22Rv1 (cell line): Measurements from ENCODE around the gene ZNF180.

Source experiments
- CTCF ChIP-seq: fragments of 450-650 bp; IDR thresholded peaks from 2 replicates; pipeline ENCODE4 v1.5.1; 2017; ENCODE audit warnings: mild to moderate bottlenecking
- ZFX ChIP-seq: fragments of 450-650 bp; IDR thresholded peaks from 2 replicates; pipeline ENCODE4 v1.6.1; 2017; ENCODE audit warnings: antibody characterized with exemption, borderline replicate concordance

DNA sequence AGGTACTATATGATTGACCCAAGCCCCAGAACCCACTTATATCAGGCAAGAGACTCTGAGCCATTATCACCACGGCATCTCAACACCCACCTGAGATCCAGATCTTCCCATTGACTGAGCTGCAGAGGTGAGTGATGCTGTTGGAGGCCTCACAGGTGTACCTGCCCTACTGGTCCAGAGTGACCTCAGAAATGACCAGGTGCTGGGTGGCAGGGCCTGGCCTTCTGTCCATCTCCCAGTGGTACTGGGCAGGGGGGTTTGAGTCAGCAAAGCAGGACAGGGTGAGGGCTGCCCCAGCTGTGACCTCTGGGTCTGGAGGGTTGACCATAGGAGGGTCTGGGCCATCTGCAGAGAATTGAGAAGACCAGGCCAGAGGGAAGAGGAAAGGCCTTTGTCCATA lies 42.3 kb upstream of the ZNF180 start:
- no peak for TF ChIP-seq CTCF
- no peak for TF ChIP-seq ZFX
